Smooth muscle cell of trachea (primary cell): Measurements from ENCODE around the gene NDUFB4. TPM values are rescaled to one million over a fixed set of nuclear protein-coding genes. Genes with fewer than 3 reads are reported as not detected.

Experiments
- total RNA-seq: library from RNA; depleted of rRNA; stranded (reverse); fragments of >200 nt; gene quantifications from 2 replicates; pipeline ENCODE4 v1.2.1, GENCODE V29; 2014

Gene NDUFB4
- 25.9 and 44.0 TPM in 2 replicates for total RNA-seq

DNA sequence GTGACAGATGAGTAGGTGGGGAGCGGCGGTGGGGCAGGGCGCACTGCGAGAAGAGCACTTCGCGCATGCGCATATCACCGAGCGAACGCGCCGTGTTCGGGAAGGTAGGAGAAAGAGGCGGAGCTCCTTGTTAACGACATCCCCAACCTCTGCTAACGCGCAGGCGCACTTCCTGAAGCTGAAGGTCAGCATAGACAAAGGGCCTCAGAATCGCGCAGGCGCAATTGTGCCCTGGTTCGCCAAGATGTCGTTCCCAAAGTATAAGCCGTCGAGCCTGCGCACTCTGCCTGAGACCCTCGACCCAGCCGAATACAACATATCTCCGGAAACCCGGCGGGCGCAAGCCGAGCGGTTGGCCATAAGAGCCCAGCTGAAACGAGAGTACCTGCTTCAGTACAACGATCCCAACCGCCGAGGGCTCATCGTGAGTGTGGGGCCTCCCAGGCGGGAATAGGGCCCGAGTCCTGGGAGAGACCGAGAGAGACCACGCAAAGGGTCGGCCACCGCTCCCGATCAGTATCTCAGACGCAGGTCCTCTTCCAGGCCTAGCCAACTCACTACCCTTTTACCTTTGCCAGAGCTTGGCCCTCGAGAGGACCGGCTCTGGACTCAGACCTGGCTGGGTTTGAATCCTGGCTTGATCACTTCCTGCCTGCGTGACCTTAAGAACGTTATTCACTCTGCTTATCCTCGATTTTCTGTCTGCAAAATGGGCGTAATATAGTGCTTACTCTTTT, at the start of gene NDUFB4:
Gene NDUFB4, plus strand, starts transcription at position 221 of the 737 bp plus-strand sequence. Its CDS starts 24 bp downstream, at position 245.

Other genes with a start within 250 kb of the NDUFB4 start
- 25.3 and 32.6 TPM in 2 replicates for gene LRRC58, start 247.0 kb upstream of the NDUFB4 start, total RNA-seq
- 752 and 963 TPM in 2 replicates for gene FSTL1, start 145.3 kb upstream of the NDUFB4 start, total RNA-seq
- gene HGD, start 85.9 kb downstream of the NDUFB4 start, total RNA-seq = 0.17 and 0.29 TPM in 2 replicates
- gene RABL3, start 146.2 kb downstream of the NDUFB4 start, total RNA-seq = 16.0 and 26.5 TPM in 2 replicates
- gene GTF2E1, start 146.4 kb downstream of the NDUFB4 start, total RNA-seq = 13.2 and 15.4 TPM in 2 replicates